Kasumi-1 (cell line): Measurements from ENCODE around the gene CMTM8.
"Not testable (repeated sequence)": the region's sequence is repeated elsewhere in the genome, so short reads cannot be mapped to it uniquely, and the experiment has no call there.

Experiments
- DNase-seq, 2 experiments: peaks; one replicate each; lab custom pipeline; 2025; lab: John Stamatoyannopoulos, UW

The CMTM8 gene

GRCh38 chr3:32238453-32239306 is at the start of gene CMTM8:
Gene CMTM8 (plus strand): TSS chr3:32238680. CDS start chr3:32238973, 293 bp downstream.
- DNase-seq: peak; percentile 50 to 59

GRCh38 chr3:32189693-32190092 is 48.8 kb upstream of the CMTM8 start:
- DNase-seq: no peak

- DNase-seq: not testable (repeated sequence)
These were observed 47.9 kb upstream of the CMTM8 start for GRCh38 chr3:32190556-32190955.

- DNase-seq: no peak
These were observed 45.4 kb upstream of the CMTM8 start for GRCh38 chr3:32193101-32193500.

- DNase-seq: no peak
These were observed 43.8 kb upstream of the CMTM8 start for GRCh38 chr3:32194653-32195052.

GRCh38 chr3:32195995-32196540 is 42.4 kb upstream of the CMTM8 start:
- no peak for DNase-seq

- no peak for DNase-seq
These were observed 40.5 kb upstream of the CMTM8 start for GRCh38 chr3:32197991-32198390.

GRCh38 chr3:32198714-32199113 is 39.8 kb upstream of the CMTM8 start:
- DNase-seq: no peak

GRCh38 chr3:32200490-32200889 is 38.0 kb upstream of the CMTM8 start:
- DNase-seq: no peak

GRCh38 chr3:32200992-32201758 is 37.3 kb upstream of the CMTM8 start:
- no peak for DNase-seq

GRCh38 chr3:32202496-32202895 is 36.0 kb upstream of the CMTM8 start:
- no peak for DNase-seq

GRCh38 chr3:32203854-32204253 is 34.6 kb upstream of the CMTM8 start:
- DNase-seq: no peak

- DNase-seq: no peak
These were observed 30.0 kb upstream of the CMTM8 start for GRCh38 chr3:32208447-32208846.

GRCh38 chr3:32215185-32215584 is 23.3 kb upstream of the CMTM8 start:
- no peak for DNase-seq

- DNase-seq: no peak
These were observed 22.2 kb upstream of the CMTM8 start for GRCh38 chr3:32216172-32216783.

- no peak for DNase-seq
These were observed 21.1 kb upstream of the CMTM8 start for GRCh38 chr3:32217339-32217738.

- no peak for DNase-seq
These were observed 18.9 kb upstream of the CMTM8 start for GRCh38 chr3:32219537-32219936.

GRCh38 chr3:32220006-32220405 is 18.5 kb upstream of the CMTM8 start:
- no peak for DNase-seq

GRCh38 chr3:32222950-32223349 is 15.5 kb upstream of the CMTM8 start:
- DNase-seq: no peak

GRCh38 chr3:32224016-32224516 is 14.4 kb upstream of the CMTM8 start:
- DNase-seq: no peak

- DNase-seq: no peak
These were observed 11.5 kb upstream of the CMTM8 start for GRCh38 chr3:32226875-32227500.

- DNase-seq: not testable (repeated sequence)
These were observed 9.7 kb upstream of the CMTM8 start for GRCh38 chr3:32228743-32229142.
